ENCODE measurements around the gene CHMP2A. TPM values are rescaled to one million over a fixed set of nuclear protein-coding genes. Genes with fewer than 3 reads are reported as not detected.

Gene CHMP2A
- 61.6 and 64.6 TPM in 2 replicates for total RNA-seq
- long read RNA-seq, transcript CHMP2A-201 (6 exons, 913 nt): major isoform, 10 of 20 reads
- long read RNA-seq, partial matches to known transcripts: 1 of 20 reads
- long read RNA-seq, other reads (novel, unspliced or antisense): 2 of 20 reads

GRCh38 chr19:58554494-58555368, at the start of gene CHMP2A:
TSS of gene CHMP2A (minus strand) at chr19:58555105. CDS start at chr19:58554212, 893 bp downstream.
- Mint-ChIP-seq H3K36me3 (ENCODE audit: low read depth) (peaks cover 39% of the 10 kb centered on the region), H3K27me3 (ENCODE audit: low read depth) (peaks cover 34% of the 10 kb centered on the region), H3K4me3 (peak within 1 kb of the TSS; percentile 94), H3K4me1 (peaks cover 67% of the 10 kb centered on the region), H3K9me3 (no peaks in the 10 kb centered on the region), H3K27ac (ENCODE audit: unreplicated experiment) (peak within 1 kb of the TSS; percentile 98)
- peak; percentile 97 for DNase-seq (ENCODE audit: low read depth, low spot score)
- no peak for TF ChIP-seq CTCF (conservative IDR thresholded peaks at IDR 0.05)

GRCh38 chr19:58586133-58586765, 31.3 kb upstream of the CHMP2A start:
- no peaks in the 10 kb centered on the region for H3K9me3 Mint-ChIP-seq
- DNase-seq (ENCODE audit: low read depth, low spot score): peak; percentile 0
- H3K27me3 Mint-ChIP-seq (ENCODE audit: low read depth): no peaks in the 10 kb centered on the region

GRCh38 chr19:58585442-58586132, 30.7 kb upstream of the CHMP2A start:
- DNase-seq (ENCODE audit: low read depth, low spot score): peak; percentile 0
- H3K9me3 Mint-ChIP-seq: no peaks in the 10 kb centered on the region

More at GRCh38 chr19:58586133-58586765, 31.3 kb upstream of the CHMP2A start:
- no peak for TF ChIP-seq CTCF (conservative IDR thresholded peaks at IDR 0.05)
- H3K4me3 Mint-ChIP-seq: no peak overlapping the region
- H3K36me3 Mint-ChIP-seq (ENCODE audit: low read depth): peaks cover 9% of the 10 kb centered on the region
- peaks cover 5% of the 10 kb centered on the region for H3K4me1 Mint-ChIP-seq
- H3K27ac Mint-ChIP-seq (ENCODE audit: unreplicated experiment): no peak overlapping the region

GRCh38 chr19:58584498-58585441, 29.9 kb upstream of the CHMP2A start:
- Mint-ChIP-seq H3K4me3 (no peak overlapping the region), H3K27ac (ENCODE audit: unreplicated experiment) (peak overlapping the region; percentile 75), H3K9me3 (no peaks in the 10 kb centered on the region), H3K36me3 (ENCODE audit: low read depth) (peaks cover 11% of the 10 kb centered on the region), H3K4me1 (peaks cover 10% of the 10 kb centered on the region), H3K27me3 (ENCODE audit: low read depth) (no peaks in the 10 kb centered on the region)
- no peak for TF ChIP-seq CTCF (conservative IDR thresholded peaks at IDR 0.05)
- DNase-seq (ENCODE audit: low read depth, low spot score): peak; percentile 0

More at GRCh38 chr19:58585442-58586132, 30.7 kb upstream of the CHMP2A start:
- H3K4me3 Mint-ChIP-seq: no peak overlapping the region
- peaks cover 10% of the 10 kb centered on the region for H3K4me1 Mint-ChIP-seq
- H3K36me3 Mint-ChIP-seq (ENCODE audit: low read depth): peaks cover 11% of the 10 kb centered on the region
- no peak overlapping the region for H3K27ac Mint-ChIP-seq (ENCODE audit: unreplicated experiment)
- TF ChIP-seq CTCF (conservative IDR thresholded peaks at IDR 0.05): no peak
- H3K27me3 Mint-ChIP-seq (ENCODE audit: low read depth): no peaks in the 10 kb centered on the region
